ENCODE data around the gene MAGOH. TPM values are rescaled to one million over a fixed set of nuclear protein-coding genes. Genes with fewer than 3 reads are reported as not detected.

The MAGOH gene
- polyA plus RNA-seq, 1 donor from 2014 or later, result 53.3 TPM

- Histone ChIP-seq H3K79me2 (replicated peaks; ENCODE audit: insufficient read depth, low read length) (no peaks in the 10 kb centered on the region), H3K9me2 (ENCODE audit: insufficient read depth, low read length) (no peaks in the 10 kb centered on the region), H3K27ac (ENCODE audit: low read length) (no peak overlapping the region), H3K27me3 (ENCODE audit: insufficient read depth, low read depth, low read length) (no peaks in the 10 kb centered on the region), H3F3A (ENCODE audit: insufficient read depth, low read length, poor library complexity, severe bottlenecking) (no peaks in the 10 kb centered on the region), H3K9me3 (ENCODE audit: low read length) (no peaks in the 10 kb centered on the region), H3K4me2 (ENCODE audit: low read length) (no peak overlapping the region), H3K9ac (ENCODE audit: low read length) (no peak overlapping the region), H2AFZ (ENCODE audit: low read depth, low read length) (no peak overlapping the region), H3K4me3 (ENCODE audit: low read length) (no peak overlapping the region), H3K36me3 (ENCODE audit: insufficient read depth, low read length) (no peaks in the 10 kb centered on the region), H4K20me1 (ENCODE audit: insufficient read depth) (no peaks in the 10 kb centered on the region)
- TF ChIP-seq SMC3 (conservative IDR thresholded peaks at IDR 0.05; ENCODE audit: poor library complexity) (no peak), EZH2 (IDR thresholded peaks at IDR 0.05; ENCODE audit: borderline replicate concordance, insufficient read depth, low read length, poor library complexity, severe bottlenecking) (no peak), TAF1 (IDR thresholded peaks at IDR 0.05; ENCODE audit: low read depth) (no peak), RAD21 (conservative IDR thresholded peaks at IDR 0.05) (no peak), MXI1 (conservative IDR thresholded peaks at IDR 0.05; ENCODE audit: poor library complexity, severe bottlenecking) (no peak), POLR2AphosphoS5 (IDR thresholded peaks at IDR 0.05) (no peak), EP300 (conservative IDR thresholded peaks at IDR 0.05; ENCODE audit: poor library complexity, severe bottlenecking) (no peak)
- TF ChIP-seq, protein P1, sequence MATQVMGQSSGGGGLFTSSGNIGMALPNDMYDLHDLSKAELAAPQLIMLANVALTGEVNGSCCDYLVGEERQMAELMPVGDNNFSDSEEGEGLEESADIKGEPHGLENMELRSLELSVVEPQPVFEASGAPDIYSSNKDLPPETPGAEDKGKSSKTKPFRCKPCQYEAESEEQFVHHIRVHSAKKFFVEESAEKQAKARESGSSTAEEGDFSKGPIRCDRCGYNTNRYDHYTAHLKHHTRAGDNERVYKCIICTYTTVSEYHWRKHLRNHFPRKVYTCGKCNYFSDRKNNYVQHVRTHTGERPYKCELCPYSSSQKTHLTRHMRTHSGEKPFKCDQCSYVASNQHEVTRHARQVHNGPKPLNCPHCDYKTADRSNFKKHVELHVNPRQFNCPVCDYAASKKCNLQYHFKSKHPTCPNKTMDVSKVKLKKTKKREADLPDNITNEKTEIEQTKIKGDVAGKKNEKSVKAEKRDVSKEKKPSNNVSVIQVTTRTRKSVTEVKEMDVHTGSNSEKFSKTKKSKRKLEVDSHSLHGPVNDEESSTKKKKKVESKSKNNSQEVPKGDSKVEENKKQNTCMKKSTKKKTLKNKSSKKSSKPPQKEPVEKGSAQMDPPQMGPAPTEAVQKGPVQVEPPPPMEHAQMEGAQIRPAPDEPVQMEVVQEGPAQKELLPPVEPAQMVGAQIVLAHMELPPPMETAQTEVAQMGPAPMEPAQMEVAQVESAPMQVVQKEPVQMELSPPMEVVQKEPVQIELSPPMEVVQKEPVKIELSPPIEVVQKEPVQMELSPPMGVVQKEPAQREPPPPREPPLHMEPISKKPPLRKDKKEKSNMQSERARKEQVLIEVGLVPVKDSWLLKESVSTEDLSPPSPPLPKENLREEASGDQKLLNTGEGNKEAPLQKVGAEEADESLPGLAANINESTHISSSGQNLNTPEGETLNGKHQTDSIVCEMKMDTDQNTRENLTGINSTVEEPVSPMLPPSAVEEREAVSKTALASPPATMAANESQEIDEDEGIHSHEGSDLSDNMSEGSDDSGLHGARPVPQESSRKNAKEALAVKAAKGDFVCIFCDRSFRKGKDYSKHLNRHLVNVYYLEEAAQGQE (IDR thresholded peaks at IDR 0.05; ENCODE audit: borderline replicate concordance), result no peak
- TF ChIP-seq, protein P2, sequence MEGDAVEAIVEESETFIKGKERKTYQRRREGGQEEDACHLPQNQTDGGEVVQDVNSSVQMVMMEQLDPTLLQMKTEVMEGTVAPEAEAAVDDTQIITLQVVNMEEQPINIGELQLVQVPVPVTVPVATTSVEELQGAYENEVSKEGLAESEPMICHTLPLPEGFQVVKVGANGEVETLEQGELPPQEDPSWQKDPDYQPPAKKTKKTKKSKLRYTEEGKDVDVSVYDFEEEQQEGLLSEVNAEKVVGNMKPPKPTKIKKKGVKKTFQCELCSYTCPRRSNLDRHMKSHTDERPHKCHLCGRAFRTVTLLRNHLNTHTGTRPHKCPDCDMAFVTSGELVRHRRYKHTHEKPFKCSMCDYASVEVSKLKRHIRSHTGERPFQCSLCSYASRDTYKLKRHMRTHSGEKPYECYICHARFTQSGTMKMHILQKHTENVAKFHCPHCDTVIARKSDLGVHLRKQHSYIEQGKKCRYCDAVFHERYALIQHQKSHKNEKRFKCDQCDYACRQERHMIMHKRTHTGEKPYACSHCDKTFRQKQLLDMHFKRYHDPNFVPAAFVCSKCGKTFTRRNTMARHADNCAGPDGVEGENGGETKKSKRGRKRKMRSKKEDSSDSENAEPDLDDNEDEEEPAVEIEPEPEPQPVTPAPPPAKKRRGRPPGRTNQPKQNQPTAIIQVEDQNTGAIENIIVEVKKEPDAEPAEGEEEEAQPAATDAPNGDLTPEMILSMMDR (IDR thresholded peaks at IDR 0.05; ENCODE audit: poor library complexity, severe bottlenecking), result no peak
Observed at GRCh38 chr1:53276153-53276901, 38.0 kb upstream of the MAGOH start.

GRCh38 chr1:53275566-53275965 is 37.2 kb upstream of the MAGOH start:
- H3K36me3 ChIP-seq (ENCODE audit: insufficient read depth, low read length), result no peaks in the 10 kb centered on the region
- H3F3A ChIP-seq (ENCODE audit: insufficient read depth, low read length, poor library complexity, severe bottlenecking), result no peaks in the 10 kb centered on the region
- no peak overlapping the region for H3K27ac ChIP-seq (ENCODE audit: low read length)
- no peak overlapping the region for H3K4me3 ChIP-seq (ENCODE audit: low read length)
- no peaks in the 10 kb centered on the region for H3K79me2 ChIP-seq (replicated peaks; ENCODE audit: insufficient read depth, low read length)
- H4K20me1 ChIP-seq (ENCODE audit: insufficient read depth), result no peaks in the 10 kb centered on the region
- H2AFZ ChIP-seq (ENCODE audit: low read depth, low read length), result no peak overlapping the region
- no peaks in the 10 kb centered on the region for H3K9me2 ChIP-seq (ENCODE audit: insufficient read depth, low read length)
- no peaks in the 10 kb centered on the region for H3K27me3 ChIP-seq (ENCODE audit: insufficient read depth, low read depth, low read length)
- no peaks in the 10 kb centered on the region for H3K9me3 ChIP-seq (ENCODE audit: low read length)
- no peak overlapping the region for H3K4me2 ChIP-seq (ENCODE audit: low read length)
- no peak for TF ChIP-seq RAD21 (conservative IDR thresholded peaks at IDR 0.05)
- no peak for TF ChIP-seq POLR2AphosphoS5 (IDR thresholded peaks at IDR 0.05)
- TF ChIP-seq SMC3 (conservative IDR thresholded peaks at IDR 0.05; ENCODE audit: poor library complexity), result no peak
- TF ChIP-seq, protein P1 (IDR thresholded peaks at IDR 0.05; ENCODE audit: borderline replicate concordance), result no peak
- no peak overlapping the region for H3K9ac ChIP-seq (ENCODE audit: low read length)
